Measurements from ENCODE around the gene RDX.

Gene RDX

GRCh38 chr11:110125632-110126031, 170.8 kb downstream of the RDX start:
- no peak for DNase-seq
